Activated naive CD8-positive, alpha-beta T cell treated with anti-CD3 and anti-CD28 coated beads, Interleukin-2, amount 10 ng/mL, durations not matched to agents 7 days and 5 days (primary cell): ENCODE results near the gene PHYHIPL. TPM values are rescaled to one million over a fixed set of nuclear protein-coding genes. Genes with fewer than 3 reads are reported as not detected.

Source experiments
- ATAC-seq: fragments of 150-1000 bp; cut with Tn5 transposase; one replicate; pipeline ENCODE4 v1.10.0; 2021; ENCODE audit warnings: low read depth, moderate library complexity
- POLR2A ChIA-PET: fragments of 350-600 bp; sonication (Branson Sonifier 250); formaldehyde crosslinking; loops from one replicate; lab custom pipeline; 2021; ENCODE audit warnings: antibody characterized with exemption; lab: Charles Lee
- DNase-seq: peaks from one replicate; pipeline ENCODE4 v3.0.0; 2021
- H3K27ac Mint-ChIP-seq: one replicate; pipeline ENCODE4 v1.8.0; 2022; ENCODE audit warnings: mild to moderate bottlenecking, mixed read lengths
- H3K27me3 Mint-ChIP-seq: one replicate; pipeline ENCODE4 v1.8.0; 2022; ENCODE audit warnings: mild to moderate bottlenecking, moderate library complexity, mixed read lengths
- H3K36me3 Mint-ChIP-seq: one replicate; pipeline ENCODE4 v1.8.0; 2021; ENCODE audit warnings: mild to moderate bottlenecking, mixed read lengths
- H3K4me1 Mint-ChIP-seq: one replicate; pipeline ENCODE4 v1.8.0; 2021; ENCODE audit warnings: mixed read lengths
- H3K4me3 Mint-ChIP-seq: one replicate; pipeline ENCODE4 v1.8.0; 2022; ENCODE audit warnings: mild to moderate bottlenecking, moderate library complexity, mixed read lengths
- H3K9me3 Mint-ChIP-seq: one replicate; pipeline ENCODE4 v1.8.0; 2021; ENCODE audit warnings: mixed read lengths
- total RNA-seq, 2 experiments: library from RNA; stranded (reverse); gene quantifications; one replicate each; pipeline ENCODE4 v1.2.3, GENCODE V29; 2021

PHYHIPL gene
- not detected for total RNA-seq

- DNase-seq: peak; percentile 24
- H3K36me3 Mint-ChIP-seq: no peaks in the 10 kb centered on the region
- ATAC-seq: no peak
- H3K9me3 Mint-ChIP-seq: peaks cover 5% of the 10 kb centered on the region
- H3K27me3 Mint-ChIP-seq: peaks cover 23% of the 10 kb centered on the region
- POLR2A ChIA-PET: no interaction called here
- peaks cover 5% of the 10 kb centered on the region for H3K4me1 Mint-ChIP-seq
- peak within 1 kb of the TSS; percentile 10 for H3K4me3 Mint-ChIP-seq
- no peak within 1 kb of the TSS for H3K27ac Mint-ChIP-seq
These were observed at the start of gene PHYHIPL for GRCh38 chr10:59176241-59177030. TSS of gene PHYHIPL (plus strand) at chr10:59176643. CDS start at chr10:59176854, 211 bp downstream.

DNA sequence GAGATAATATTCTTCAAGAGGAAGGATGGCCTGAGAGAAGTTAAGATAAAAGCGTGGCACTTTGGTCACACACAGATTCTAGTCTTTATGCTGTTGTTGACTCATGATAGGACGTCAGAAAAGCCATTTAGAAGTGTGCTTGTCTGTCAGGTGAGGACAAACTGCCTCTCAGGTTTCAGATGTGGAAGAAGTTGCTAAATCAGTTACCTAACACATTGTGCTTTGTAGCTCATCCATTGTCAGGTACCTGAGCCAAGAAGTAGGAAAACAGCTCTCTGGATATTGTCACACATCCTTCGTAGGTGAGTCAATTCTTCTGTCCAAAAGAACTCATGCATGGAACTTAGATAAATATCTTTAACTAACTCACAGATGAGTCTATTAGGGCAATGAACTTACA lies 49.5 kb upstream of the PHYHIPL start:
- H3K27me3 Mint-ChIP-seq: no peaks in the 10 kb centered on the region
- POLR2A ChIA-PET: no interaction called here
- no peak overlapping the region for H3K4me3 Mint-ChIP-seq
- no peak overlapping the region for H3K27ac Mint-ChIP-seq
- ATAC-seq (no peak), DNase-seq (no peak)
- no peaks in the 10 kb centered on the region for H3K4me1 Mint-ChIP-seq
- H3K9me3 Mint-ChIP-seq: peaks cover 4% of the 10 kb centered on the region
- no peaks in the 10 kb centered on the region for H3K36me3 Mint-ChIP-seq

GRCh38 chr10:59127991-59128390 lies 48.5 kb upstream of the PHYHIPL start:
- Mint-ChIP-seq H3K9me3 (peaks cover 4% of the 10 kb centered on the region), H3K27me3 (no peaks in the 10 kb centered on the region), H3K27ac (no peak overlapping the region), H3K4me3 (no peak overlapping the region), H3K36me3 (no peaks in the 10 kb centered on the region), H3K4me1 (no peaks in the 10 kb centered on the region)
- ATAC-seq (no peak), DNase-seq (no peak)
- POLR2A ChIA-PET: no interaction called here

- Mint-ChIP-seq H3K9me3 (peaks cover 4% of the 10 kb centered on the region), H3K36me3 (no peaks in the 10 kb centered on the region), H3K27ac (no peak overlapping the region), H3K27me3 (no peaks in the 10 kb centered on the region), H3K4me3 (no peak overlapping the region), H3K4me1 (no peaks in the 10 kb centered on the region)
- ATAC-seq (no peak), DNase-seq (no peak)
- POLR2A ChIA-PET: no interaction called here
These were observed 46.6 kb upstream of the PHYHIPL start for GRCh38 chr10:59129867-59130266.

GRCh38 chr10:59131666-59132065 lies 44.8 kb upstream of the PHYHIPL start:
- no peak for DNase-seq
- Mint-ChIP-seq H3K27me3 (no peaks in the 10 kb centered on the region), H3K27ac (no peak overlapping the region), H3K9me3 (peaks cover 4% of the 10 kb centered on the region), H3K36me3 (no peaks in the 10 kb centered on the region), H3K4me1 (no peaks in the 10 kb centered on the region), H3K4me3 (no peak overlapping the region)
- POLR2A ChIA-PET: no interaction called here
- no peak for ATAC-seq

GRCh38 chr10:59133841-59134593 lies 42.4 kb upstream of the PHYHIPL start:
- H3K36me3 Mint-ChIP-seq: no peaks in the 10 kb centered on the region
- POLR2A ChIA-PET: no interaction called here
- no peaks in the 10 kb centered on the region for H3K27me3 Mint-ChIP-seq
- no peak overlapping the region for H3K27ac Mint-ChIP-seq
- DNase-seq (no peak), ATAC-seq (no peak)
- peaks cover under 1% of the 10 kb centered on the region for H3K9me3 Mint-ChIP-seq
- H3K4me1 Mint-ChIP-seq: no peaks in the 10 kb centered on the region
- no peak overlapping the region for H3K4me3 Mint-ChIP-seq

GRCh38 chr10:59134785-59135184 lies 41.7 kb upstream of the PHYHIPL start:
- H3K27me3 Mint-ChIP-seq: no peaks in the 10 kb centered on the region
- H3K4me1 Mint-ChIP-seq: no peaks in the 10 kb centered on the region
- H3K27ac Mint-ChIP-seq: no peak overlapping the region
- no peaks in the 10 kb centered on the region for H3K36me3 Mint-ChIP-seq
- ATAC-seq (no peak), DNase-seq (no peak)
- H3K9me3 Mint-ChIP-seq: no peaks in the 10 kb centered on the region
- H3K4me3 Mint-ChIP-seq: no peak overlapping the region
- POLR2A ChIA-PET: no interaction called here

GRCh38 chr10:59135275-59135674 lies 41.2 kb upstream of the PHYHIPL start:
- POLR2A ChIA-PET: no interaction called here
- Mint-ChIP-seq H3K4me1 (no peaks in the 10 kb centered on the region), H3K36me3 (no peaks in the 10 kb centered on the region), H3K27ac (no peak overlapping the region), H3K27me3 (no peaks in the 10 kb centered on the region), H3K9me3 (no peaks in the 10 kb centered on the region), H3K4me3 (no peak overlapping the region)
- no peak for DNase-seq
- ATAC-seq: no peak

- no peak for DNase-seq
- POLR2A ChIA-PET: no interaction called here
- Mint-ChIP-seq H3K36me3 (no peaks in the 10 kb centered on the region), H3K4me3 (no peak overlapping the region), H3K27ac (no peak overlapping the region), H3K4me1 (no peaks in the 10 kb centered on the region), H3K9me3 (no peaks in the 10 kb centered on the region), H3K27me3 (no peaks in the 10 kb centered on the region)
- ATAC-seq: no peak
These were observed 38.4 kb upstream of the PHYHIPL start for GRCh38 chr10:59138052-59138451.

DNA sequence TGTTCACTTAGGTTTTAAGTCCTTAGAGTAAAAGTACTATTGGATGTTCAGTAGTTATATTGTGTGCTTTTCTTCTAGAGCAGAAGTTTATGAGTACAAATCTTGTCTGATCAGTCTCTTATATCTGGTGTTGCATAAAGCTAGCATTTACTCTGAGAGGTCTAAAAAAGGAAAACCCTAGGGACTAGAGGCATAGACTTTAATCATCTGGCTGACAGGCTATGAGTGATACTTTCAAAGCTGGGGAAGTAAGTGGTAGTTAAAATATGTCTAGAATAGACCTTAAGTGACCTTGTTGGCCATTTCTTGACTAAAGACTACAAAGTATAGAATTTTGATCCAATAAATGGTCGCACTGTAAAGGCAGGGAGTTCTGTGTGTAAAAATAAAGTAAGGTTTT lies 32.9 kb upstream of the PHYHIPL start:
- H3K27me3 Mint-ChIP-seq: no peaks in the 10 kb centered on the region
- H3K36me3 Mint-ChIP-seq: no peaks in the 10 kb centered on the region
- H3K4me1 Mint-ChIP-seq: no peaks in the 10 kb centered on the region
- H3K9me3 Mint-ChIP-seq: peaks cover 1% of the 10 kb centered on the region
- POLR2A ChIA-PET: no interaction called here
- no peak overlapping the region for H3K27ac Mint-ChIP-seq
- H3K4me3 Mint-ChIP-seq: no peak overlapping the region
- DNase-seq (no peak), ATAC-seq (no peak)

GRCh38 chr10:59148701-59149100 lies 27.7 kb upstream of the PHYHIPL start:
- H3K9me3 Mint-ChIP-seq: peaks cover 1% of the 10 kb centered on the region
- H3K4me1 Mint-ChIP-seq: no peaks in the 10 kb centered on the region
- H3K4me3 Mint-ChIP-seq: no peak overlapping the region

DNA sequence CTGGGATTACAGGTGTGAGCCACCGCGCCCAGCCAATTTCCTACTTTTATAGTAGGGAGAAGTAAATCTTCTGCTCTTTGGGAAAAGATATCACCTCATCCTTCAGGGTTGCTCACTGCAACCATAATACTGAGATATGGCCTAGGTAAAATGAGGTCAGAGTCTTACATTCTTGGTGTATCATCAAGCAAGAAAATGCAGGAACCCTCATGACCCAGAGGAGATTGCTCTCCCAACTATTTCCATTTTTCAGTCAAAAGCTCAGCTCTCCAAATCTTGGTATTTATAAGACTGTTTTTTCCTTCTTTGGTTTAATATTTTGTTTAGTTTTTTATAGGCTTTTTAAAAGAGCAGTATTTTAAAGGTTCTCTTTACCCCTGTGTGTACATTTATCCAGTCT lies 20.9 kb upstream of the PHYHIPL start:
- H3K4me3 Mint-ChIP-seq: no peak overlapping the region
- H3K27ac Mint-ChIP-seq: no peak overlapping the region
- DNase-seq (no peak), ATAC-seq (no peak)
- POLR2A ChIA-PET: no interaction called here
- H3K36me3 Mint-ChIP-seq: no peaks in the 10 kb centered on the region
- no peaks in the 10 kb centered on the region for H3K27me3 Mint-ChIP-seq
- H3K9me3 Mint-ChIP-seq: no peaks in the 10 kb centered on the region
- H3K4me1 Mint-ChIP-seq: no peaks in the 10 kb centered on the region

More at GRCh38 chr10:59148701-59149100, 27.7 kb upstream of the PHYHIPL start:
- POLR2A ChIA-PET: no interaction called here
- H3K27me3 Mint-ChIP-seq: no peaks in the 10 kb centered on the region
- no peak for ATAC-seq
- DNase-seq: no peak
- H3K27ac Mint-ChIP-seq: no peak overlapping the region
- H3K36me3 Mint-ChIP-seq: no peaks in the 10 kb centered on the region

- ATAC-seq: no peak
- peaks cover 2% of the 10 kb centered on the region for H3K9me3 Mint-ChIP-seq
These were observed 8.9 kb upstream of the PHYHIPL start for GRCh38 chr10:59167512-59167911.

DNA sequence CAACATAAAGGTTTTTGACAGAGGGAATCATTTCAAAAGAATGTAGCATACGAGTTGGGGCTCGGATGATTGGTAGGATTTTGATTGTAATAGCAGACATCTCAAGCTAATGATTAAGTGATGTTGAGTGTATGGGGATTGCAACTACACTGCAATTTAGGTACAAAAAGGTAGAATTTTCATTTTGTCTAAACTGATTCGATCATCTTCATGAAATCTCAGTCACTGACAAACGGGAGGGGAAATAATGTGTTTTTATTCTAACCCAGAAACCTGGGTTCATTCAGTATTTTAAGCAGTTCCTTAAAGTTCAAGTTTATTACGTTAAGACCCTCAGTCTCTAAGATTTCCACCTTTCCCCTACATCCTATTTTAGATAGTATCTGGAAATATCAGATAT lies 3.9 kb upstream of the PHYHIPL start:
- no peak overlapping the region for H3K27ac Mint-ChIP-seq
- H3K27me3 Mint-ChIP-seq: peaks cover 18% of the 10 kb centered on the region
- no peak for ATAC-seq
- peaks cover 6% of the 10 kb centered on the region for H3K9me3 Mint-ChIP-seq
- H3K4me1 Mint-ChIP-seq: peaks cover 5% of the 10 kb centered on the region
- no peaks in the 10 kb centered on the region for H3K36me3 Mint-ChIP-seq
- DNase-seq: no peak
- H3K4me3 Mint-ChIP-seq: no peak overlapping the region
- POLR2A ChIA-PET: no interaction called here

More at GRCh38 chr10:59167512-59167911, 8.9 kb upstream of the PHYHIPL start:
- Mint-ChIP-seq H3K36me3 (no peaks in the 10 kb centered on the region), H3K4me1 (no peaks in the 10 kb centered on the region), H3K27me3 (no peaks in the 10 kb centered on the region), H3K27ac (no peak overlapping the region), H3K4me3 (no peak overlapping the region)
- POLR2A ChIA-PET: no interaction called here
- no peak for DNase-seq
